Endothelial cell of umbilical vein (primary cell): Measurements from ENCODE around the gene CHCHD3. TPM values are rescaled to one million over a fixed set of nuclear protein-coding genes. Genes with fewer than 3 reads are reported as not detected.

Experiments
- BruUV-seq: library from RNA; stranded (reverse); fragments of 400-500 nt; replicated peaks from 2 replicates; lab custom pipeline; 2021; lab: Mats Ljungman, UMichigan
- CTCF ChIA-PET: fragments of 300-600, 350-600 bp; sonication (Branson Sonifier 250); formaldehyde crosslinking; loops from one replicate; lab custom pipeline; 2021; ENCODE audit warnings: antibody characterized with exemption, inconsistent platforms; lab: Charles Lee
- POLR2A ChIA-PET: fragments of 300-600, 350-600 bp; sonication (Branson Sonifier 250); formaldehyde crosslinking; loops from one replicate; lab custom pipeline; 2021; ENCODE audit warnings: antibody characterized with exemption, inconsistent platforms; lab: Charles Lee
- DNase-seq: peaks from one replicate; pipeline ENCODE4 v3.0.0-alpha.2; 2011; ENCODE audit warnings: low read depth, low spot score
- FAIRE-seq: peaks from 2 replicates; lab custom pipeline; 2011; peaks lifted over from hg19 to GRCh38; lab: Jason Lieb, UNC
- H2AFZ ChIP-seq: 2 replicates; pipeline ENCODE4 v1.6.0; 2012; ENCODE audit warnings: low read depth, low read length, control low read depth, inconsistent platforms
- H3K27ac ChIP-seq: 2 replicates; pipeline ENCODE4 v1.5.1; 2011; ENCODE audit warnings: low read depth, mild to moderate bottlenecking, control low read depth, low read length, moderate library complexity; ENCODE audit not compliant: insufficient read depth
- H3K27me3 ChIP-seq, 2 experiments: 2 replicates each; pipeline versions ENCODE4 v1.6.0 to v1.6.1; 2011; ENCODE audit warnings: low read length in 2 of 2, mixed read lengths in 1 of 2; ENCODE audit not compliant: control insufficient read depth in 2 of 2, insufficient read depth in 2 of 2
- H3K36me3 ChIP-seq, 2 experiments: 2 replicates in 1 of 2; 3 replicates in 1 of 2; pipeline ENCODE4 v1.5.1; 2011; ENCODE audit warnings: low read length in 2 of 2, mild to moderate bottlenecking in 1 of 2, moderate library complexity in 1 of 2; ENCODE audit not compliant: control insufficient read depth in 2 of 2, insufficient read depth in 2 of 2; ENCODE audit errors: extremely low read depth in 1 of 2
- H3K4me1 ChIP-seq: 3 replicates; pipeline ENCODE4 v1.5.1; 2011; ENCODE audit warnings: mild to moderate bottlenecking, low read length; ENCODE audit not compliant: control insufficient read depth, insufficient read depth; ENCODE audit errors: extremely low read depth
- H3K4me2 ChIP-seq: 2 replicates; pipeline ENCODE4 v1.6.1; 2011; ENCODE audit warnings: low read length, control low read depth, mixed read lengths; ENCODE audit not compliant: insufficient read depth
- H3K4me3 ChIP-seq, 3 experiments: fragments of 200-600 bp in 1 of 3; sonication (generic), shearing (Covaris generic) in 1 of 3; replicated peaks in 1 of 3; 2 replicates each; pipeline ENCODE4 v1.5.1; 2011 to 2016; ENCODE audit warnings: control low read depth in 3 of 3, low read length in 3 of 3, mild to moderate bottlenecking in 2 of 3, inconsistent platforms in 1 of 3, low read depth in 1 of 3, moderate library complexity in 1 of 3; ENCODE audit not compliant: insufficient read depth in 1 of 3
- H3K79me2 ChIP-seq: 2 replicates; pipeline ENCODE4 v1.6.0; 2012; ENCODE audit warnings: low read length, inconsistent platforms; ENCODE audit not compliant: control insufficient read depth, insufficient read depth
- H3K9ac ChIP-seq: replicated peaks from 2 replicates; pipeline ENCODE3; 2011; ENCODE audit warnings: low read length, control low read depth; ENCODE audit not compliant: insufficient read depth; ENCODE audit errors: extremely low read depth
- H3K9me1 ChIP-seq: replicated peaks from 3 replicates; pipeline ENCODE4 v1.6.0; 2011; ENCODE audit warnings: mild to moderate bottlenecking, low read length; ENCODE audit not compliant: control insufficient read depth, insufficient read depth; ENCODE audit errors: extremely low read depth
- H3K9me3 ChIP-seq: replicated peaks from 2 replicates; pipeline ENCODE4 v1.5.1; 2012; ENCODE audit warnings: low read length, inconsistent platforms; ENCODE audit not compliant: control insufficient read depth, insufficient read depth
- H4K20me1 ChIP-seq: replicated peaks from 2 replicates; pipeline ENCODE3; 2011; ENCODE audit warnings: mild to moderate bottlenecking, low read length; ENCODE audit not compliant: control insufficient read depth, insufficient read depth; ENCODE audit errors: extremely low read depth
- EZH2 ChIP-seq: IDR thresholded peaks from 2 replicates; pipeline ENCODE4 v1.6.1; 2012; ENCODE audit warnings: borderline replicate concordance, low read depth, mild to moderate bottlenecking, moderate library complexity, low read length, inconsistent platforms; ENCODE audit not compliant: severe bottlenecking
- JUN ChIP-seq: IDR thresholded peaks from 2 replicates; pipeline ENCODE4 v1.6.1; 2011; ENCODE audit warnings: borderline replicate concordance, low read depth; ENCODE audit not compliant: insufficient read length, insufficient read depth
- MYC ChIP-seq: IDR thresholded peaks from one replicate; pipeline ENCODE4 v1.6.1; 2011; ENCODE audit warnings: mild to moderate bottlenecking, low read depth, low read length
- POLR2A ChIP-seq: IDR thresholded peaks from 2 replicates; pipeline ENCODE4 v1.6.1; 2012; ENCODE audit warnings: low read depth, mild to moderate bottlenecking, control low read depth, low read length
- dilution Hi-C: fragments of 300-500 bp; cut with MboI; formaldehyde crosslinking; loops from one replicate; pipeline ENCODE4 v1.15.0; 2019; ENCODE audit warnings: low sequenced_read_pairs; ENCODE audit not compliant: extremely low pct_ligation_motif_present
- intact Hi-C: fragments of 100-400 bp; cut with micrococcal nuclease; formaldehyde crosslinking; loops from one replicate; pipeline ENCODE4 v1.10.0; 2022
- polyA plus RNA-seq, 4 experiments: library from polyadenylated mRNA; depleted of rRNA in 3 of 4; stranded (reverse) in 3 of 4; unstranded in 1 of 4; fragments of >200 nt; gene quantifications; 2 replicates each; pipeline versions ENCODE4 v1.2.1 to v1.2.3, GENCODE V29; 2011 to 2012; ENCODE audit warnings: missing spikeins in 1 of 4
- total RNA-seq: library from RNA; stranded (reverse); gene quantifications from 2 replicates; pipeline ENCODE4 v1.2.3, GENCODE V29; 2021
- TF ChIP-seq, protein P1 (sequence below): IDR thresholded peaks from 2 replicates; pipeline ENCODE4 v1.6.1; 2011; ENCODE audit not compliant: insufficient read depth, insufficient read length

Gene CHCHD3
- total and polyA plus RNA-seq, 2 donors (not counting 3 experiments of a cell fraction or from before 2014, with no cell fraction given), result 22.0 to 63.7 TPM

DNA sequence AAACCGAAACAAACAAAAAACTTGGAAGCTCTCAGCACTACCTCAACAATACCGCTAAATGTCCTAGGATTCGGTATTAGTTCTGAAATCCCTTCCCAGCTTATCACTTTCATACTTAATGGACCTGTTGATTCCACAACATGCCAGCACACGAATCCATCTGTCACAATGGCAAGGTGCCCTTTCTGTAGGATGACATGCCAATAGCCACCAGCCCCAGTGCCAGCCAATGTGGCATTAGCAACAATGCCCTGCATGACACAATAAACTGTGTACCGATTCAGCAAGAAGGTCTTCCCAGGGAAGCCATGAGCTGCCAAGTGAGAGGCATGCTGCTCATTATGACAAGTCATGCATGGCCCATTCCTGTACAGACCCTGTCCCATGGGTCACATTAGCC, 35.6 kb upstream of the CHCHD3 start:
- DNase-seq (no peak), FAIRE-seq (no peak)
- Histone ChIP-seq H3K27ac (no peak overlapping the region), H4K20me1 (no peaks in the 10 kb centered on the region), H3K4me2 (no peak overlapping the region), H3K36me3 (no peaks in the 10 kb centered on the region), H3K9me1 (no peaks in the 10 kb centered on the region), H3K9ac (no peak overlapping the region), H3K4me1 (no peaks in the 10 kb centered on the region), H3K9me3 (no peaks in the 10 kb centered on the region), H3K79me2 (no peaks in the 10 kb centered on the region), H3K27me3 (peaks cover 3 to 10% of the 10 kb centered on the region in 2 experiments), H2AFZ (no peak overlapping the region), H3K4me3 (no peak overlapping the region)
- dilution Hi-C loops (no loop called here), intact Hi-C loops (no loop called here)
- CTCF ChIA-PET, result no interaction called here
- no TSS peak for BruUV-seq
- TF ChIP-seq POLR2A (no peak), MYC (no peak)
- TF ChIP-seq, protein P1, sequence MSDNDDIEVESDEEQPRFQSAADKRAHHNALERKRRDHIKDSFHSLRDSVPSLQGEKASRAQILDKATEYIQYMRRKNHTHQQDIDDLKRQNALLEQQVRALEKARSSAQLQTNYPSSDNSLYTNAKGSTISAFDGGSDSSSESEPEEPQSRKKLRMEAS, result no peak
- POLR2A ChIA-PET, result no interaction called here

DNA sequence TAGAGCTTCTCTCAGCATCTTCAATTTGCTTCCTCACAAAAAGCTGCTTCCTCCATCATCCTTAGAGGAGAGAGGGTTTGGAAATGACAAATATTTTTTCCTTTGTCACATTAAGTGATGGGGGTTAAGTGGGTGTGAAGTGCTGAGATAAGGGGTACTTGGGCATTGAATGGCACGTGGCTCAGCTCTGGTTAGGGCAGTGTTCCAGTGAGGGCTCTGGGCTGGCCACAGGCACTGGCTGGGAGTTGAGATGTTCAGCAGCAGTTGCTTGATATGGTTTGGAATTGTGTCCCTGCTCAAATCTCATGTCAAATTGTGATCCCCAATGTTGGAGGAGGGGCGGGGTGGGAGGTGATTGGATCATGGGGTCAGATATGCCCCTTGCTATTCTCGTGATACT, 33.7 kb upstream of the CHCHD3 start:
- Histone ChIP-seq H3K27me3 (peaks cover under 1 to 9% of the 10 kb centered on the region in 2 experiments), H3K4me1 (no peaks in the 10 kb centered on the region), H3K9ac (no peak overlapping the region), H3K79me2 (no peaks in the 10 kb centered on the region), H2AFZ (no peak overlapping the region), H4K20me1 (no peaks in the 10 kb centered on the region), H3K9me1 (no peaks in the 10 kb centered on the region), H3K4me2 (no peak overlapping the region), H3K27ac (no peak overlapping the region), H3K36me3 (no peaks in the 10 kb centered on the region), H3K9me3 (no peaks in the 10 kb centered on the region), H3K4me3 (no peak overlapping the region)
- ChIA-PET CTCF (no interaction called here), POLR2A (no interaction called here)
- DNase-seq, result no peak
- dilution Hi-C loops, result no loop called here
- intact Hi-C loops, result no loop called here
- no peak for TF ChIP-seq JUN
- no peak for TF ChIP-seq EZH2
- no TSS peak for BruUV-seq
- no peak for FAIRE-seq
